PFSK-1 (cell line): ENCODE measurements around the gene ZC3H12C.

Source experiments
- FOXP2 ChIP-seq: optimal IDR thresholded peaks from 2 replicates; pipeline ENCODE3; 2011; ENCODE audit warnings: borderline replicate concordance, control low read depth, inconsistent platforms; ENCODE audit not compliant: insufficient read depth; ENCODE audit errors: extremely low read length, extremely low read depth
- POLR2AphosphoS5 ChIP-seq: IDR thresholded peaks from 2 replicates; pipeline ENCODE4 v1.6.1; 2012; ENCODE audit warnings: low read depth, mild to moderate bottlenecking, control low read depth, low read length, moderate library complexity
- SIN3A ChIP-seq: IDR thresholded peaks from 2 replicates; pipeline ENCODE4 v1.6.1; 2012; ENCODE audit warnings: mild to moderate bottlenecking, low read length, moderate library complexity, borderline replicate concordance; ENCODE audit not compliant: insufficient read depth
- TAF1 ChIP-seq: IDR thresholded peaks from 2 replicates; pipeline ENCODE4 v1.6.1; 2012; ENCODE audit warnings: low read length, control low read depth, borderline replicate concordance; ENCODE audit not compliant: insufficient read depth
- TF ChIP-seq, protein P1 (sequence below), 2 experiments: IDR thresholded peaks; 2 replicates each; pipeline versions ENCODE4 v1.6.1 to v1.8.0; 2011 to 2012; ENCODE audit warnings: low read depth in 2 of 2, low read length in 2 of 2, control low read depth in 1 of 2, inconsistent platforms in 1 of 2, mild to moderate bottlenecking in 1 of 2, moderate library complexity in 1 of 2; ENCODE audit not compliant: insufficient read depth in 1 of 2

Gene ZC3H12C

DNA sequence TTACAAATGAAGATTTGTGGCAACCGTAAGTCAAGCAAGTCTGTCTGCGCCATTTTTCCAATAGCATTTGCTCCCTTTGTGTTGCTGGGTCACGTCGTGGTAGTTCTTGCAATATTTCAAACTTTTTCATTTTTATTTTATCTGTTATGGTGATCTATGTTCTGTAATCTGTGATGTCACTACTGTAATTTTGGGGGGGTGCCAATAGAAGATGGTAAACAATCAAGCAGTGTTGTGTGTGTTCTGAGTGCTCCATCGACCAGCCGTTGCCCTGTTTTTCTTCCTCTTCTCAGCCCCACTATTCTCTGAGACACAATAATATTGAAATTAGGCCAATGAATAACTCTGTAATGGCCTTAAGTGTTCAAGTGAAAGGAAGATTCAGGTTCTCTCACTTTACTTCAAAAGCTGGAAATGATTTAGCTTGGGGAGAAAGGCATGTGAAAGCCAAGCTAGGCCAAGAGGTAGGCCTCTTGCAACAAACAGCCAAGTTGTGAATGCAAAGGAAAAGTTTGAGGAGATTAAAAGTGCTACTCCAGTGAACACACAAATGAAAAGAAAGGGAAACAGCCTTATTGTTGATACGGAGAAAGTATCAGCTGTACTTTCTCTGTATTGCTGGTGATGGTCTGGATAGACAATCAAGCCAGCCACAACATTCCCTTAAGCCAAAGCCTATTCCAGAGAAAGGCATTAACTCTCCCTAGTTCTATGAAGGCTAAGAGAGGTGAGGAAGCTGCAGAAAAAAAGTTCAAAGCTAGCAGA lies 7.5 kb downstream of the ZC3H12C start:
- TF ChIP-seq FOXP2 (no peak), SIN3A (no peak), POLR2AphosphoS5 (no peak), TAF1 (no peak)
- TF ChIP-seq, protein P1, sequence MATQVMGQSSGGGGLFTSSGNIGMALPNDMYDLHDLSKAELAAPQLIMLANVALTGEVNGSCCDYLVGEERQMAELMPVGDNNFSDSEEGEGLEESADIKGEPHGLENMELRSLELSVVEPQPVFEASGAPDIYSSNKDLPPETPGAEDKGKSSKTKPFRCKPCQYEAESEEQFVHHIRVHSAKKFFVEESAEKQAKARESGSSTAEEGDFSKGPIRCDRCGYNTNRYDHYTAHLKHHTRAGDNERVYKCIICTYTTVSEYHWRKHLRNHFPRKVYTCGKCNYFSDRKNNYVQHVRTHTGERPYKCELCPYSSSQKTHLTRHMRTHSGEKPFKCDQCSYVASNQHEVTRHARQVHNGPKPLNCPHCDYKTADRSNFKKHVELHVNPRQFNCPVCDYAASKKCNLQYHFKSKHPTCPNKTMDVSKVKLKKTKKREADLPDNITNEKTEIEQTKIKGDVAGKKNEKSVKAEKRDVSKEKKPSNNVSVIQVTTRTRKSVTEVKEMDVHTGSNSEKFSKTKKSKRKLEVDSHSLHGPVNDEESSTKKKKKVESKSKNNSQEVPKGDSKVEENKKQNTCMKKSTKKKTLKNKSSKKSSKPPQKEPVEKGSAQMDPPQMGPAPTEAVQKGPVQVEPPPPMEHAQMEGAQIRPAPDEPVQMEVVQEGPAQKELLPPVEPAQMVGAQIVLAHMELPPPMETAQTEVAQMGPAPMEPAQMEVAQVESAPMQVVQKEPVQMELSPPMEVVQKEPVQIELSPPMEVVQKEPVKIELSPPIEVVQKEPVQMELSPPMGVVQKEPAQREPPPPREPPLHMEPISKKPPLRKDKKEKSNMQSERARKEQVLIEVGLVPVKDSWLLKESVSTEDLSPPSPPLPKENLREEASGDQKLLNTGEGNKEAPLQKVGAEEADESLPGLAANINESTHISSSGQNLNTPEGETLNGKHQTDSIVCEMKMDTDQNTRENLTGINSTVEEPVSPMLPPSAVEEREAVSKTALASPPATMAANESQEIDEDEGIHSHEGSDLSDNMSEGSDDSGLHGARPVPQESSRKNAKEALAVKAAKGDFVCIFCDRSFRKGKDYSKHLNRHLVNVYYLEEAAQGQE (IDR thresholded peaks at IDR 0.05; ENCODE audit: insufficient read depth in 1 of 2, low read depth in 2 of 2, low read length in 2 of 2): no peak

DNA sequence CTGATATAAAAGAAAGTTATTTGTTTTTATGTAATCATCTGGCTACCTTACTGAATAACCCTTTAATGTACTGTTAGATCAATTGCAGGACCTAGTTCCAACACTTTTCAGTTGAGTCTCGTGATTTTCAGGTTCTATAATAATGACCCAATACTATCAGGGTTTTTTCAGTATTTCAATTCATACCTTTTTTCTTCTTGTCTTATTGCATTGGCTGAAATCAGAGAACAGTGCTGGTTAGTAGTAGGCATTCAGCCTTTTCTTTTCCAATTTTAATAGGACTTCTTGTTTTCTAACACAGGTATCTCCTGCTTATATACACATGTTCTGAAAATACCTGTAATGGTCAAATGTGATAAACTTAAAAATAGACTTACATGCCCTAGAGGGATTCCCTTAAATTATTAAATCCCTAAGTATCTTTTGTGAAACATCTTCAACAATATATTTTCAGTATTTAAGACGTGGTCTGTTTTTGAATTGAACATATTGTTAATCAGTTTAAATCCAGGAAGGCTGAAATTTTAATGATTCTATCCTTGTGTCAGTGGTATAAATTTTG lies 13.6 kb downstream of the ZC3H12C start:
- TF ChIP-seq, protein P1 (IDR thresholded peaks at IDR 0.05; ENCODE audit: insufficient read depth in 1 of 2, low read depth in 2 of 2, low read length in 2 of 2): no peak
- no peak for TF ChIP-seq SIN3A
- no peak for TF ChIP-seq FOXP2
- TF ChIP-seq TAF1: no peak
- TF ChIP-seq POLR2AphosphoS5: no peak

DNA sequence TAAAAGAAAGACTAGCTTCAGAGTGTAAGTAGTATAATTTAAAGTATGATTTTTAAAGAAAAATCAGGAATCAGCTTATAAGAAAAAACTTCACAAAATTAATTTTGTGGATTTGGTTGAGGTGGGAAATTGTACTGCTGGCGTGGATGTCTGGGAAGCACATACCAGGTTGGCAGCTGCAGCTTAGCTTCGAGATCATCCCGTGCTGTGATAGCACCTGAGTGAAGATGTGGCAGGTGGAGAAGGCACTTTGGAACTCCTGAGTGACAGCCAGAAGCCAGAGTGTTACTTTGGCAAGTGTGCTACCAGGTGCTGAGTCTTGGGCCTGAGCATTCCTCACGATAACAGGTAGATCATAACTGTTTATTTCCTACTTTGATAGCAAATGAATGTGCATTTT lies 17.7 kb downstream of the ZC3H12C start:
- TF ChIP-seq, protein P1 (IDR thresholded peaks at IDR 0.05; ENCODE audit: insufficient read depth in 1 of 2, low read depth in 2 of 2, low read length in 2 of 2): no peak
- TF ChIP-seq SIN3A (no peak), POLR2AphosphoS5 (no peak), TAF1 (no peak)

DNA sequence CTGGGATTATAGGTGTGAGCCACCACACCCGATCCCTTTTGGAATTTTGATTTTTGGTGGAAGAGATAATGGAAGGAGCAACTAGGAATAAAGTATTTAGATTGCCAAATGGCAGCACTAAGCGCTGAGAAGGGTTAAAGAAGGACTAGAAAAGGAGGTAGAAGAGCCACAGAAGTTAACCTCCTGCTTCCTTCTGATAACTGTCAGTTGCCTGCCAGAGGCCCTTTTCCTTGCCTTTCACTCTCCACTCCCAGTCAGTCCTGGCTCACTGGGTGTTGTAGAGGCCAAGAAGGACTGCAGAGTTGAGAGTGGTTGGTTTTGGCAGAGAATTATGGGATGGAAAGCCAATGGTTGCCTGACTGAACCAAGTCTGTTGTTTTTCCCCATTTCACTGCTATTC lies 19.3 kb downstream of the ZC3H12C start:
- TF ChIP-seq TAF1 (no peak), POLR2AphosphoS5 (no peak), FOXP2 (no peak), SIN3A (no peak)
- TF ChIP-seq, protein P1 (IDR thresholded peaks at IDR 0.05; ENCODE audit: insufficient read depth in 1 of 2, low read depth in 2 of 2, low read length in 2 of 2): no peak
